Caco-2 (cell line): ENCODE data around the gene TBC1D9B. TPM values are rescaled to one million over a fixed set of nuclear protein-coding genes. Genes with fewer than 3 reads are reported as not detected.

Source experiments
- BruUV-seq: library from RNA; stranded (reverse); fragments of 400-500 nt; replicated peaks from 2 replicates; lab custom pipeline; 2021; lab: Mats Ljungman, UMichigan
- CTCF ChIA-PET: fragments of 300-600 bp; sonication (Branson Sonifier 250); formaldehyde crosslinking; loops from one replicate; lab custom pipeline; 2022; ENCODE audit warnings: antibody characterized with exemption; lab: Charles Lee
- POLR2A ChIA-PET: fragments of 300-600 bp; sonication (Branson Sonifier 250); formaldehyde crosslinking; loops from one replicate; lab custom pipeline; 2022; ENCODE audit warnings: antibody characterized with exemption; lab: Charles Lee
- DNase-seq, 2 experiments: peaks; one replicate each; pipeline versions ENCODE4 v3.0.0 to v3.0.0-alpha.2; 2020 to 2022
- H3K27me3 ChIP-seq: replicated peaks from 2 replicates; pipeline ENCODE4 v1.6.0; 2011; ENCODE audit warnings: low read length; ENCODE audit not compliant: control insufficient read depth, insufficient read depth
- H3K36me3 ChIP-seq: 2 replicates; pipeline ENCODE4 v1.5.1; 2011; ENCODE audit warnings: low read length; ENCODE audit not compliant: control insufficient read depth, insufficient read depth
- H3K4me1 ChIP-seq: fragments of 250-450 bp; sonication (Bioruptor Pico); 2 replicates; pipeline ENCODE4 v1.5.1; 2020; ENCODE audit warnings: mild to moderate bottlenecking
- H3K4me3 ChIP-seq: 2 replicates; pipeline ENCODE4 v1.5.1; 2011; ENCODE audit warnings: low read depth, mild to moderate bottlenecking, control low read depth, low read length
- H3K9me3 ChIP-seq: fragments of 250-450 bp; sonication (Bioruptor Pico); 2 replicates; pipeline ENCODE4 v1.5.1; 2020; ENCODE audit warnings: mild to moderate bottlenecking, moderate library complexity
- H3K27ac Mint-ChIP-seq: one replicate; pipeline ENCODE4 v1.8.0; 2022; ENCODE audit warnings: mixed read lengths; ENCODE audit not compliant: unreplicated experiment
- H3K27me3 Mint-ChIP-seq: one replicate; pipeline ENCODE4 v1.8.0; 2022; ENCODE audit warnings: mixed read lengths; ENCODE audit not compliant: insufficient read depth, unreplicated experiment
- H3K36me3 Mint-ChIP-seq: one replicate; pipeline ENCODE4 v1.8.0; 2022; ENCODE audit warnings: mild to moderate bottlenecking, mixed read lengths; ENCODE audit not compliant: insufficient read depth, unreplicated experiment
- H3K4me1 Mint-ChIP-seq: one replicate; pipeline ENCODE4 v1.8.0; 2022; ENCODE audit warnings: low read depth, mixed read lengths; ENCODE audit not compliant: unreplicated experiment
- H3K4me3 Mint-ChIP-seq: one replicate; pipeline ENCODE4 v1.8.0; 2022; ENCODE audit warnings: mild to moderate bottlenecking, moderate library complexity, mixed read lengths; ENCODE audit not compliant: unreplicated experiment
- H3K9me3 Mint-ChIP-seq: one replicate; pipeline ENCODE4 v1.8.0; 2022; ENCODE audit warnings: mixed read lengths; ENCODE audit not compliant: unreplicated experiment
- CTCF ChIP-seq, 2 experiments: fragments of 200-600 bp in 1 of 2; IDR thresholded peaks; 1 replicate in 1 of 2; 2 replicates in 1 of 2; pipeline versions ENCODE4 v1.5.1 to v1.8.0; 2011 to 2022; ENCODE audit warnings: antibody characterized with exemption in 1 of 2, control low read depth in 1 of 2, inconsistent platforms in 1 of 2, low read depth in 1 of 2, low read length in 1 of 2, mild to moderate bottlenecking in 1 of 2, moderate library complexity in 1 of 2; ENCODE audit not compliant: insufficient read depth in 1 of 2, severe bottlenecking in 1 of 2, unreplicated experiment in 1 of 2
- intact Hi-C: fragments of 100-400 bp; cut with micrococcal nuclease; formaldehyde crosslinking; loops from one replicate; pipeline ENCODE4 v1.10.0; 2022; ENCODE audit not compliant: unreplicated experiment
- total RNA-seq: library from RNA; stranded (reverse); gene quantifications from 2 replicates; pipeline ENCODE4 v1.2.3, GENCODE V29; 2022

Gene TBC1D9B
- total RNA-seq, 1 experiment from 2014 or later = 107 TPM

GRCh38 chr5:179887802-179888201, 19.9 kb downstream of the TBC1D9B start:
- intact Hi-C loops = no loop called here
- H3K36me3 Mint-ChIP-seq = peaks cover 81% of the 10 kb centered on the region
- DNase-seq = no peak

GRCh38 chr5:179887095-179887494, 20.6 kb downstream of the TBC1D9B start:
- Histone ChIP-seq H3K27me3 (no peaks in the 10 kb centered on the region), H3K36me3 (peaks cover 13% of the 10 kb centered on the region), H3K9me3 (peaks cover 28% of the 10 kb centered on the region; the same call in 1 of the 2 replicates), H3K4me1 (no peaks in the 10 kb centered on the region), H3K4me3 (no peak overlapping the region)
- no TSS peak for BruUV-seq
- intact Hi-C loops = no loop called here
- Mint-ChIP-seq H3K4me3 (no peak overlapping the region), H3K36me3 (peaks cover 74% of the 10 kb centered on the region), H3K9me3 (peaks cover 30% of the 10 kb centered on the region), H3K27me3 (no peaks in the 10 kb centered on the region), H3K27ac (no peak overlapping the region), H3K4me1 (no peaks in the 10 kb centered on the region)
- TF ChIP-seq CTCF (IDR thresholded peaks at IDR 0.05; ENCODE audit: insufficient read depth in 1 of 2, low read depth in 1 of 2, low read length in 1 of 2, severe bottlenecking in 1 of 2, unreplicated experiment in 1 of 2) = no peak
- ChIA-PET CTCF (no interaction called here), POLR2A (no interaction called here)
- no peak for DNase-seq

More at GRCh38 chr5:179887802-179888201, 19.9 kb downstream of the TBC1D9B start:
- Mint-ChIP-seq H3K27me3 (no peaks in the 10 kb centered on the region), H3K9me3 (peaks cover 30% of the 10 kb centered on the region), H3K27ac (no peak overlapping the region), H3K4me3 (no peak overlapping the region), H3K4me1 (no peaks in the 10 kb centered on the region)
- Histone ChIP-seq H3K9me3 (peaks cover 20% of the 10 kb centered on the region; the same call in 1 of the 2 replicates), H3K4me1 (no peaks in the 10 kb centered on the region), H3K27me3 (no peaks in the 10 kb centered on the region), H3K36me3 (peaks cover 13% of the 10 kb centered on the region), H3K4me3 (no peak overlapping the region)
- POLR2A ChIA-PET = no interaction called here
- TF ChIP-seq CTCF (IDR thresholded peaks at IDR 0.05; ENCODE audit: insufficient read depth in 1 of 2, low read depth in 1 of 2, low read length in 1 of 2, severe bottlenecking in 1 of 2, unreplicated experiment in 1 of 2) = no peak
- no TSS peak for BruUV-seq
- CTCF ChIA-PET = no interaction called here

GRCh38 chr5:179886190-179886911, 21.3 kb downstream of the TBC1D9B start:
- ChIA-PET CTCF (interaction anchor here (0.6 kb wide), 1 partner anchor 736 kb away, joined by 3 read pairs; no protein-coding TSS in a partner anchor), POLR2A (no interaction called here)
- Mint-ChIP-seq H3K9me3 (peaks cover 30% of the 10 kb centered on the region), H3K36me3 (peaks cover 72% of the 10 kb centered on the region), H3K27me3 (no peaks in the 10 kb centered on the region), H3K4me1 (no peaks in the 10 kb centered on the region), H3K4me3 (no peak overlapping the region), H3K27ac (no peak overlapping the region)
- intact Hi-C loops = no loop called here
- no peak for DNase-seq
- Histone ChIP-seq H3K27me3 (no peaks in the 10 kb centered on the region), H3K9me3 (peaks cover 29% of the 10 kb centered on the region; the same call in 1 of the 2 replicates), H3K4me1 (no peaks in the 10 kb centered on the region), H3K4me3 (no peak overlapping the region), H3K36me3 (peaks cover 13% of the 10 kb centered on the region)
- no TSS peak for BruUV-seq
- no peak for TF ChIP-seq CTCF (IDR thresholded peaks at IDR 0.05; ENCODE audit: insufficient read depth in 1 of 2, low read depth in 1 of 2, low read length in 1 of 2, severe bottlenecking in 1 of 2, unreplicated experiment in 1 of 2)
